Lung microvascular endothelial cell (primary cell): ENCODE data around the gene ADAMTS13. TPM values are rescaled to one million over a fixed set of nuclear protein-coding genes. Genes with fewer than 3 reads are reported as not detected.
A peak's percentile ranks its signal among the peaks of the same experiment; 100 is the strongest.

Source experiments
- DNase-seq, 2 donors: peaks; one replicate each; pipeline versions ENCODE4 v3.0.0 to v3.0.0-alpha.2; 2010; ENCODE audit warnings: low read depth in 2 of 2
- total RNA-seq: library from RNA; depleted of rRNA; stranded (reverse); fragments of >200 nt; gene quantifications from 2 replicates; pipeline ENCODE4 v1.2.1, GENCODE V29; 2014

The ADAMTS13 gene
- total RNA-seq, 1 donor from 2014 or later, result 0.60 TPM

- no peak for DNase-seq
These were observed 32.2 kb downstream of the ADAMTS13 start for GRCh38 chr9:133454325-133454724.

DNA sequence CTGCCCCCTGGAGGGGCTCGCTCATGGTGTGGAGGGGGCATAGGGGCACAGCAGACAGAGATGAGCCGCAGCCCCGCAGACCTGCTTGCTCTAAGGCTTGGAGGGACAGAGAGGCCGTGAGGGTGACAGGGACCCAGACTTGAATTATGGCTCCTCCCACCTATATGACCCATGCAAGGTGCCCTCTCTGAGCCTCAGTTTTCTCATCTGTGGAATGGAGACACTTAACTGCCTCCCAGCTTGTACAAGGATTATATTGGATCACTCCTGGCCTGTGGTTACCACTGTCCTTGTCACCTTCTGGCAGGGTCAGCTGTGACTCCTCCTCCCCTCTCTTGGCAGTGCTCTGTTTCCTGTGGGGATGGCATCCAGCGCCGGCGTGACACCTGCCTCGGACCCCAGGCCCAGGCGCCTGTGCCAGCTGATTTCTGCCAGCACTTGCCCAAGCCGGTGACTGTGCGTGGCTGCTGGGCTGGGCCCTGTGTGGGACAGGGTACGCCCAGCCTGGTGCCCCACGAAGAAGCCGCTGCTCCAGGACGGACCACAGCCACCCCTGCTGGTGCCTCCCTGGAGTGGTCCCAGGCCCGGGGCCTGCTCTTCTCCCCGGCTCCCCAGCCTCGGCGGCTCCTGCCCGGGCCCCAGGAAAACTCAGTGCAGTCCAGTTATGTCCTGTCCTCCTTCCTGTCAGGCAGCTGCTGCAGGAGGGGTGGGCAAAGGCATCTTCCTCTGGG lies 32.9 kb downstream of the ADAMTS13 start:
- no peak for DNase-seq

- DNase-seq, result no peak
These were observed 33.8 kb downstream of the ADAMTS13 start for GRCh38 chr9:133455936-133456335.

GRCh38 chr9:133456409-133456808 lies 34.2 kb downstream of the ADAMTS13 start:
- no peak for DNase-seq

DNA sequence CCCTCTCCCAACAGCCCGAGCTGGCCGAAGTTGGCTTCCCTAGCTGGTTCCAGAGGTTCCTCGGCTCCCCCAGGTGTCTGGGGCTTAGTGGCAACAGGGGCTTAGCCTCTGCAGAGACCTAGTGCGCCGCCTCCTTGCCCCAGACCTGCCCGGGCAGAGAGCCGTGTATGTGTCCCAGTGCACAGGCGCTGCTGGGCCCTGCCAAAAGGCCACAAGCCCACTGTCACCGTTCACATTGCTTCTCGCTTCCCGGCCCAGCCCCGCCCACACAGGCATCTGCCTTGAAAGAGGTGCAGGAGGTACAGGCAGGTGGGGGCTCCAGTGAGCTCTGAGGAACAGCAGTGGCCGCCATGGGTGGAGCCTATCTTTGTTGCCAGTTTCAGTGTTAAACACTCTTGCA lies 35.1 kb downstream of the ADAMTS13 start:
- no peak for DNase-seq

- no peak for DNase-seq
These were observed 35.6 kb downstream of the ADAMTS13 start for GRCh38 chr9:133457748-133458147.

- no peak for DNase-seq
These were observed 36.6 kb downstream of the ADAMTS13 start for GRCh38 chr9:133458643-133459312.

DNA sequence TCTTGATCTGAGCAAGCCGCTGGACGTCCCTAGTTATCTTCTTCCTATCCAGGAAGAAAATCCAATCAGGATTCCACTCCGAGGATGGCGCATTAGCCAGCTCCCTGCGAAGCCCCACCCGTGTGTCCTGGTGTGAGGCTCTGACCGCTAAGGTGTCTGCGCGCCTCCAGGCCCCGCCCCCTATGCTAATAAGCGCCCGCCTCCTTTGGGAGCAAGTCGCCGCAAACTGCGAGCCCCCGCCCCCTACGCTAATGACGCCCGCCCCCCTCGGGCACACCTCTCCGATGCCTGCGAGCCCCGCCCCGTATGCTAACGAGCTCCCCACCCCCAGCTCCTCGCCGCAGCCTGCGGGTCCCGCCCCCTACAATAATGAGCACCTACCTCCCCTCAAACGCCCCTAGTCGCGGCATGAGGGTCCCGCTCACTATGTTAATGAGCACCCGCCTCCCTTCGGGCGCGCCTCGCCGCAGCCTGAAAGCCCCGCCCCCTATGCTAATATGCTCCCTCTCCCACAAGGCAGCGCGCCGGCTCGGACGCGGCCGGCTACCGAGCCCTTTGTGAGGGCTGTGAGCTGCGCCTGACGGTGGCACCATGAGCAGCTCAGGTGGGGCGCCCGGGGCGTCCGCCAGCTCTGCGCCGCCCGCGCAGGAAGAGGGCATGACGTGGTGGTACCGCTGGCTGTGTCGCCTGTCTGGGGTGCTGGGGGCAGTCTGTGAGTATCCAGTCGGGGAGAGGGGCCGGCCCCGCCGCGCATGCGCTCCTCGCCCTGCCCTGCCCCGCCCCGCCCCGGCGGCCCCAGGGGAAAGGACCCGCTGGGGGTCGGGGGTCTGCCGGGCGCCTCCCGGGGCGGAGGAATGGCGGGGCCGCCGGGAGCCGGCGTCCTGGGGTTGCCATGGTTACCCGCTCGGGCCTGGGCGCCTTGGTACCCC lies 37.6 kb downstream of the ADAMTS13 start, which contains the start of gene CACFD1:
TSS of gene CACFD1 (plus strand) at position 503 of the 929 bp plus-strand sequence. CDS start at position 592, 89 bp downstream.
- DNase-seq, result peak; percentile 93 to 95

- DNase-seq, result peak; percentile 22 to 40
These were observed 38.4 kb downstream of the ADAMTS13 start for GRCh38 chr9:133460405-133461175.

GRCh38 chr9:133461975-133462374 lies 39.8 kb downstream of the ADAMTS13 start:
- no peak for DNase-seq

- DNase-seq, result no peak
These were observed 41.2 kb downstream of the ADAMTS13 start for GRCh38 chr9:133463234-133463863.

GRCh38 chr9:133463864-133464615 lies 41.9 kb downstream of the ADAMTS13 start:
- no peak for DNase-seq

GRCh38 chr9:133464638-133465037 lies 42.5 kb downstream of the ADAMTS13 start:
- no peak for DNase-seq

GRCh38 chr9:133465984-133466383 lies 43.8 kb downstream of the ADAMTS13 start:
- no peak for DNase-seq

- DNase-seq, result no peak
These were observed 44.9 kb downstream of the ADAMTS13 start for GRCh38 chr9:133467101-133467500.

DNA sequence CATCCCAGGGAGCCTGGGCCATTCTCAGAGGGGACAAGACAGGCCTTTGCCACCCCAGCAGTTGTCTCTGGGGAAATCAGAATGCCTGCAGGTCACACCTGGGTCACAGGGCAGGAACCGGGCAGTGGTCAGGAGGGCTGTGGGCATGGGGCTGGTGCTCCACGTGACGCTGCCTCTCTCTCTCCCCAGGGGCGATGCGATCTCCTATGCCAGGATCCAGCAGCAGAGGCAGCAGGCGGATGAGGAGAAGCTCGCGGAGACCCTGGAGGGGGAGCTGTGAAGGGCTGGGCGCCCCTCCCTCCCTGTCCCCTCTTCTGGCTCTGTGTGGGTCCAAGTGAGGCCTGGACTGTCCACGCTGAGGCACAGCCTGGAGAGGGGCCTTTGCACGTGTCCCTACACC lies 46.2 kb downstream of the ADAMTS13 start:
- no peak for DNase-seq

- DNase-seq, result no peak
These were observed 46.7 kb downstream of the ADAMTS13 start for GRCh38 chr9:133468777-133469421.

DNA sequence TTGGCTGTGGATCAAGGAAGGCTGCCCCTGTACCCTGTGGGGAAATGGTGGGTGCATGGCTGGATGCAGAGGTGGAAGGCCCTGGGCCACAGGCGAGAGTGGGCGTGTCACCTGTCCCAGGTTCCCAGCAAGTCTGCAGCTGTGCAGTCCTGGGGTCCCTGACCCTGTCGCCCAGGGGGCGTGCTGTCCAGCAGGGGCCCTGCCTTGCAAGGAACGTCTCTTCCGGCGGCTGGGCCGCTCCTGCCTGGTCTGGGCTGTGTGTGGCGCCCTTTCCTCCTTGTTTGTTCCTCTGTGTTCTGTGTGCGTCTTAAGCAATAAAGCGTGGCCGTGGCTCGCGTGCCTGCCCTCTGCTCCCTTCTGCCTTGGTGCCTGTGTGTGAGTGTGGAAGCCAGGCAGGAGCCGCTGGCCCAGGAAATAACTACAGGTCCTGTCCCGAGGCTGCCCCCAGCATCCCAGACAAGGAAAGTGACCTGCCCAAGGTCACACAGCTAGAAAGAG lies 48.3 kb downstream of the ADAMTS13 start:
- no peak for DNase-seq

DNA sequence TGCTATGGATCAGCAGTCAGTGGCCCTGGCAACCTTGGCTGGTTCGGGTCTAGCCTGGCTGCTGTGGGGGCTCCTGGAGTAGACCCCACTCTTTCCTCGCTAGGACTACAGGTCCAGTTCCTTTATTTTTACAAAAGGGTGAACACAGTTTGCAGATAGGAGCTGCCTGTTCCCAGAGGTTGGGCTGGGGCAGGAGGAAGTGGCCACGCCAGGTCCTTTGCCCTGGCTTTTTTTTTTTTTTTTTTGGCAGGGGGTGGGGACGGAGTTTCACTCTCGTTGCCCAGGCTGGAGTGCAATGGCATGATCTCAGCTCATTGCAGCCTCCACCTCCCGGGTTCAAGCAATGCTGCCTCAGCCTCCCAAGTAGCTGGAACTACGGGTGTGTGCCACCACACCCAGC lies 48.8 kb downstream of the ADAMTS13 start:
- no peak for DNase-seq
